CD14-positive monocyte (primary cell): ENCODE data around the gene PDCD2L. TPM values are rescaled to one million over a fixed set of nuclear protein-coding genes. Genes with fewer than 3 reads are reported as not detected.
A peak's percentile ranks its signal among the peaks of the same experiment; 100 is the strongest.

ENCODE experiments used
- DNase-seq, 3 donors: peaks; one replicate each; pipeline ENCODE4 v3.0.0-alpha.2; 2011 to 2022
- H2AFZ ChIP-seq: 2 replicates; pipeline ENCODE4 v1.6.0; 2012; ENCODE audit warnings: mild to moderate bottlenecking, low read depth, low read length, inconsistent platforms; ENCODE audit not compliant: insufficient read depth, poor library complexity, severe bottlenecking
- H3K27ac ChIP-seq, 2 donors: 1 replicate in 1 of 2; 2 replicates in 1 of 2; pipeline ENCODE4 v1.5.1; 2012 to 2013; ENCODE audit warnings: low read length in 2 of 2, control low read depth in 1 of 2, inconsistent platforms in 1 of 2, low read depth in 1 of 2, mild to moderate bottlenecking in 1 of 2
- H3K27me3 ChIP-seq, 2 donors: one replicate each; pipeline versions ENCODE4 v1.6.0 to v1.6.1; 2011 to 2013; ENCODE audit warnings: low read length in 2 of 2; ENCODE audit not compliant: control insufficient read depth in 2 of 2, insufficient read depth in 2 of 2
- H3K36me3 ChIP-seq, 2 donors: replicated peaks in 1 of 2; 1 replicate in 1 of 2; 2 replicates in 1 of 2; pipeline versions ENCODE4 v1.5.1 to v1.6.1; 2012 to 2013; ENCODE audit warnings: low read length in 2 of 2, control low read depth in 1 of 2, inconsistent platforms in 1 of 2, mild to moderate bottlenecking in 1 of 2; ENCODE audit not compliant: insufficient read depth in 2 of 2, control insufficient read depth in 1 of 2
- H3K4me1 ChIP-seq, 2 donors: 1 replicate in 1 of 2; 2 replicates in 1 of 2; pipeline versions ENCODE4 v1.5.1 to v1.6.1; 2012 to 2013; ENCODE audit warnings: low read length in 2 of 2, control low read depth in 1 of 2, inconsistent platforms in 1 of 2, mild to moderate bottlenecking in 1 of 2, moderate library complexity in 1 of 2; ENCODE audit not compliant: insufficient read depth in 2 of 2, control insufficient read depth in 1 of 2
- H3K4me2 ChIP-seq: replicated peaks from 2 replicates; pipeline ENCODE3; 2012; ENCODE audit warnings: low read length, moderate library complexity, mild to moderate bottlenecking; ENCODE audit not compliant: poor library complexity, severe bottlenecking; ENCODE audit errors: extremely low read depth
- H3K4me3 ChIP-seq, 3 experiments: fragments of 200-600 bp in 1 of 3; sonication (generic) in 1 of 3; replicated peaks in 1 of 3; 1 replicate in 2 of 3; 2 replicates in 1 of 3; pipeline ENCODE4 v1.5.1; 2011 to 2013; ENCODE audit warnings: low read length in 3 of 3, mild to moderate bottlenecking in 3 of 3, control low read depth in 2 of 3, low read depth in 2 of 3, inconsistent platforms in 1 of 3, moderate library complexity in 1 of 3
- H3K79me2 ChIP-seq: 2 replicates; pipeline ENCODE4 v1.6.0; 2012; ENCODE audit warnings: mild to moderate bottlenecking, control low read depth, inconsistent platforms, low read length, moderate library complexity; ENCODE audit not compliant: insufficient read depth
- H3K9ac ChIP-seq: 2 replicates; pipeline ENCODE4 v1.6.0; 2017; ENCODE audit warnings: low read length, mild to moderate bottlenecking; ENCODE audit not compliant: insufficient read depth, poor library complexity, severe bottlenecking
- H3K9me3 ChIP-seq, 2 donors: replicated peaks in 1 of 2; 1 replicate in 1 of 2; 2 replicates in 1 of 2; pipeline versions ENCODE4 v1.5.1 to v1.6.1; 2012 to 2013; ENCODE audit warnings: low read length in 2 of 2, control low read depth in 1 of 2; ENCODE audit not compliant: control insufficient read depth in 1 of 2, insufficient read depth in 1 of 2
- H4K20me1 ChIP-seq: 2 replicates; pipeline ENCODE4 v1.6.0; 2012; ENCODE audit warnings: mild to moderate bottlenecking, low read length, control low read depth, moderate library complexity; ENCODE audit not compliant: insufficient read depth
- H3K27ac Mint-ChIP-seq, 7 donors: one replicate each; pipeline ENCODE4 v1.8.0; 2020; ENCODE audit warnings: mild to moderate bottlenecking in 7 of 7, mixed read lengths in 7 of 7, moderate library complexity in 6 of 7, inconsistent platforms in 2 of 7
- H3K27me3 Mint-ChIP-seq, 3 donors: one replicate each; pipeline ENCODE4 v1.8.0; 2021 to 2022; ENCODE audit warnings: low read depth in 3 of 3, mild to moderate bottlenecking in 3 of 3, mixed read lengths in 3 of 3, moderate library complexity in 3 of 3, inconsistent platforms in 1 of 3
- H3K36me3 Mint-ChIP-seq, 2 donors: one replicate each; pipeline ENCODE4 v1.8.0; 2020; ENCODE audit warnings: mixed read lengths in 2 of 2, inconsistent platforms in 1 of 2, mild to moderate bottlenecking in 1 of 2
- H3K4me1 Mint-ChIP-seq: one replicate; pipeline ENCODE4 v1.8.0; 2020; ENCODE audit warnings: mild to moderate bottlenecking, mixed read lengths
- H3K4me3 Mint-ChIP-seq, 2 donors: one replicate each; pipeline ENCODE4 v1.8.0; 2020; ENCODE audit warnings: mild to moderate bottlenecking in 2 of 2, mixed read lengths in 2 of 2, moderate library complexity in 1 of 2
- H3K9me3 Mint-ChIP-seq, 7 donors: one replicate each; pipeline ENCODE4 v1.8.0; 2020 to 2022; ENCODE audit warnings: mixed read lengths in 7 of 7, mild to moderate bottlenecking in 6 of 7, moderate library complexity in 6 of 7, inconsistent platforms in 2 of 7
- CTCF ChIP-seq: fragments of 200-600 bp; IDR thresholded peaks from one replicate; pipeline ENCODE4 v1.8.0; 2022; ENCODE audit warnings: antibody characterized with exemption, mild to moderate bottlenecking
- WGBS: methylation state at CpG from one replicate; pipeline ENCODE4 v1.1.5; 2013; ENCODE audit warnings: missing lambda C conversion rate; ENCODE audit not compliant: insufficient coverage; 5-methylcytosine and 5-hydroxymethylcytosine counted together
- intact Hi-C, 2 donors: fragments of 100-400 bp; cut with micrococcal nuclease; formaldehyde crosslinking; loops; one replicate each; pipeline versions ENCODE4 v1.15.0 to v1.15.1; 2023
- polyA plus RNA-seq, 3 donors: library from polyadenylated mRNA; depleted of rRNA in 1 of 3; unstranded in 2 of 3; stranded (reverse) in 1 of 3; fragments of 300-500 nt in 2 of 3; fragments of >200 nt in 1 of 3; fragmentation: Illumina TruSeq in 2 of 3; gene quantifications; 1 replicate in 2 of 3; 2 replicates in 1 of 3; pipeline ENCODE4 v1.2.3, GENCODE V29; 2012 to 2021

The PDCD2L gene
- polyA plus RNA-seq, 3 donors = 3.1 to 5.0 (median 4.9) TPM

GRCh38 chr19:34429553-34429952 is 25.4 kb downstream of the PDCD2L start:
- TF ChIP-seq CTCF = no peak
- H3K9ac ChIP-seq = no peak overlapping the region
- H3K9me3 Mint-ChIP-seq = no peaks in the 10 kb centered on the region
- H3K36me3 Mint-ChIP-seq = peaks cover 22 to 26% of the 10 kb centered on the region in 2 donors
- H3K4me2 ChIP-seq = peak overlapping the region; percentile 83
- H3K4me1 ChIP-seq = peaks cover 18 to 31% of the 10 kb centered on the region in 2 donors
- peaks cover 65% of the 10 kb centered on the region for H3K79me2 ChIP-seq
- peaks cover 13 to 27% of the 10 kb centered on the region in 2 donors for H3K36me3 ChIP-seq
- peaks cover 56% of the 10 kb centered on the region for H4K20me1 ChIP-seq
- no peak overlapping the region for H2AFZ ChIP-seq
- no peak overlapping the region for H3K27ac ChIP-seq
- 94% methylated on average over 8 of the region's 9 CpGs for WGBS
- peak overlapping the region in 1 of 7 donors; percentile 50 for H3K27ac Mint-ChIP-seq
- no peaks in the 10 kb centered on the region for H3K9me3 ChIP-seq
- H3K4me1 Mint-ChIP-seq = peaks cover 24% of the 10 kb centered on the region
- peaks cover 0 to 2% (median 0%) of the 10 kb centered on the region in 3 donors for H3K27me3 Mint-ChIP-seq
- intact Hi-C loops = loop anchor here (2.0 to 10.0 kb wide), 2 partner anchors 71 to 1455 kb away; partner anchors contain the start of genes CEP89 (in 1 of the 2) and FAAP24 (in 1 of the 2)
- peak overlapping the region in 1 of 2 donors; percentile 12 for H3K4me3 Mint-ChIP-seq
- no peaks in the 10 kb centered on the region for H3K27me3 ChIP-seq
- H3K4me3 ChIP-seq = peak overlapping the region; percentile 62 to 92 (median 90)
- DNase-seq = no peak

- H3K36me3 ChIP-seq = peaks cover 26 to 42% of the 10 kb centered on the region in 2 donors
- peak; percentile 66 for TF ChIP-seq CTCF
- Mint-ChIP-seq H3K4me3 (peak overlapping the region in 1 of 2 donors; percentile 25), H3K36me3 (peaks cover 33 to 40% of the 10 kb centered on the region in 2 donors), H3K9me3 (no peaks in the 10 kb centered on the region), H3K27me3 (peaks cover 0 to 2% (median 0%) of the 10 kb centered on the region in 3 donors), H3K27ac (peak overlapping the region in 3 of 7 donors; percentile 65 to 73 (median 71)), H3K4me1 (peaks cover 24% of the 10 kb centered on the region)
- H3K27me3 ChIP-seq = no peaks in the 10 kb centered on the region
- no peak overlapping the region for H3K4me2 ChIP-seq
- H4K20me1 ChIP-seq = peaks cover 61% of the 10 kb centered on the region
- H3K9me3 ChIP-seq = no peaks in the 10 kb centered on the region
- no peak overlapping the region for H2AFZ ChIP-seq
- no peak overlapping the region for H3K4me3 ChIP-seq
- WGBS = no CpG with 5 or more reads among the region's 6 CpGs
- peaks cover 70% of the 10 kb centered on the region for H3K79me2 ChIP-seq
- H3K4me1 ChIP-seq = peaks cover 18 to 31% of the 10 kb centered on the region in 2 donors
- H3K27ac ChIP-seq = peak overlapping the region in 1 of 2 donors; percentile 38
- H3K9ac ChIP-seq = no peak overlapping the region
- DNase-seq = peak; percentile 28 to 52 (median 47)
- intact Hi-C loops = no loop called here
These were observed 26.8 kb downstream of the PDCD2L start for GRCh38 chr19:34430738-34431625.
